ENCODE data around the gene TBCE. TPM values are rescaled to one million over a fixed set of nuclear protein-coding genes. Genes with fewer than 3 reads are reported as not detected.

Gene TBCE
- polyA plus RNA-seq, 3 donors, result 15.4 to 19.4 (median 17.6) TPM

DNA sequence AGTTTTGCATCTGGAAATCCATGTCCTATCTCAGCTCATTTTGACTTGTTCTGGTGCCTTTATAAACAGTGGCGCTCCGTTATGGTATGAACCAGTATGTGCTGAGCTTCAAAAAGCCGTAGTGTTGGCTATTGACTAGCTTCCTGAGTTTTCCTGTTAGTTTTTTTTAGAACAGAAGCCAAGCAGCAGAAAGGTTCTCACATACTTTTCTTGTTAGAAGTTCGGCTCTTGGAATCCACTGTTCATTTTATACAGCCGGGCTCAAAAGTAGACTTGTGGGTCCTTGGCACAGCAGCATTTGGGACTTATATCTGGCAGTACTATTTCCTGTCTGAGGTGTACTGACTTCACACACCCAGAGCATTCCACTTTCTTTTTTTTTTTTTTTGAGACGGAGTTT is 63.8 kb downstream of the TBCE start:
- peaks cover 43 to 66% of the 10 kb centered on the region in 2 donors for H3K36me3 Mint-ChIP-seq
- no peak overlapping the region for H3K27ac Mint-ChIP-seq
- no peaks in the 10 kb centered on the region for H3K9me3 ChIP-seq (replicated peaks in 1 of 2; ENCODE audit: control insufficient read depth in 1 of 2, insufficient read depth in 1 of 2, low read length in 2 of 2)
- 100% methylated on average over 4 of the region's 6 CpGs for WGBS (ENCODE audit: insufficient coverage)
- no peak overlapping the region for H3K4me3 ChIP-seq (replicated peaks in 1 of 3; ENCODE audit: low read depth in 2 of 3, low read length in 3 of 3)
- no peak overlapping the region for H3K27ac ChIP-seq (ENCODE audit: low read depth in 1 of 2, low read length in 2 of 2)
- H3K9me3 Mint-ChIP-seq, result no peaks in the 10 kb centered on the region
- H3K4me2 ChIP-seq (replicated peaks; ENCODE audit: extremely low read depth, low read length, poor library complexity, severe bottlenecking), result no peak overlapping the region
- DNase-seq, result no peak
- no peak overlapping the region for H2AFZ ChIP-seq (ENCODE audit: insufficient read depth, low read depth, low read length, poor library complexity, severe bottlenecking)
- H3K4me3 Mint-ChIP-seq, result no peak overlapping the region
- peaks cover 0 to 2% (median 0%) of the 10 kb centered on the region in 3 donors for H3K27me3 Mint-ChIP-seq (ENCODE audit: low read depth in 3 of 3)
- no peak overlapping the region for H3K9ac ChIP-seq (ENCODE audit: insufficient read depth, low read length, poor library complexity, severe bottlenecking)
- TF ChIP-seq, protein P1, sequence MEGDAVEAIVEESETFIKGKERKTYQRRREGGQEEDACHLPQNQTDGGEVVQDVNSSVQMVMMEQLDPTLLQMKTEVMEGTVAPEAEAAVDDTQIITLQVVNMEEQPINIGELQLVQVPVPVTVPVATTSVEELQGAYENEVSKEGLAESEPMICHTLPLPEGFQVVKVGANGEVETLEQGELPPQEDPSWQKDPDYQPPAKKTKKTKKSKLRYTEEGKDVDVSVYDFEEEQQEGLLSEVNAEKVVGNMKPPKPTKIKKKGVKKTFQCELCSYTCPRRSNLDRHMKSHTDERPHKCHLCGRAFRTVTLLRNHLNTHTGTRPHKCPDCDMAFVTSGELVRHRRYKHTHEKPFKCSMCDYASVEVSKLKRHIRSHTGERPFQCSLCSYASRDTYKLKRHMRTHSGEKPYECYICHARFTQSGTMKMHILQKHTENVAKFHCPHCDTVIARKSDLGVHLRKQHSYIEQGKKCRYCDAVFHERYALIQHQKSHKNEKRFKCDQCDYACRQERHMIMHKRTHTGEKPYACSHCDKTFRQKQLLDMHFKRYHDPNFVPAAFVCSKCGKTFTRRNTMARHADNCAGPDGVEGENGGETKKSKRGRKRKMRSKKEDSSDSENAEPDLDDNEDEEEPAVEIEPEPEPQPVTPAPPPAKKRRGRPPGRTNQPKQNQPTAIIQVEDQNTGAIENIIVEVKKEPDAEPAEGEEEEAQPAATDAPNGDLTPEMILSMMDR (IDR thresholded peaks at IDR 0.05), result no peak
- H4K20me1 ChIP-seq (ENCODE audit: insufficient read depth, low read length), result no peaks in the 10 kb centered on the region
- no peaks in the 10 kb centered on the region for H3K4me1 Mint-ChIP-seq
- peaks cover 27 to 48% of the 10 kb centered on the region in 2 donors for H3K36me3 ChIP-seq (replicated peaks in 1 of 2; ENCODE audit: control insufficient read depth in 1 of 2, insufficient read depth in 2 of 2, low read length in 2 of 2)
- H3K79me2 ChIP-seq (ENCODE audit: insufficient read depth, low read length), result no peaks in the 10 kb centered on the region
- no peaks in the 10 kb centered on the region for H3K4me1 ChIP-seq (ENCODE audit: control insufficient read depth in 1 of 2, insufficient read depth in 2 of 2, low read length in 2 of 2)
- intact Hi-C loops (cut with micrococcal nuclease), result no loop called here
- H3K27me3 ChIP-seq (ENCODE audit: control insufficient read depth in 2 of 2, insufficient read depth in 2 of 2, low read length in 2 of 2), result no peaks in the 10 kb centered on the region

- no peaks in the 10 kb centered on the region for H3K4me1 Mint-ChIP-seq
- Histone ChIP-seq H2AFZ (ENCODE audit: insufficient read depth, low read depth, low read length, poor library complexity, severe bottlenecking) (no peak overlapping the region), H3K27ac (ENCODE audit: low read depth in 1 of 2, low read length in 2 of 2) (no peak overlapping the region), H3K79me2 (ENCODE audit: insufficient read depth, low read length) (no peaks in the 10 kb centered on the region), H3K4me1 (ENCODE audit: control insufficient read depth in 1 of 2, insufficient read depth in 2 of 2, low read length in 2 of 2) (no peaks in the 10 kb centered on the region), H3K9ac (ENCODE audit: insufficient read depth, low read length, poor library complexity, severe bottlenecking) (no peak overlapping the region), H3K9me3 (replicated peaks in 1 of 2; ENCODE audit: control insufficient read depth in 1 of 2, insufficient read depth in 1 of 2, low read length in 2 of 2) (no peaks in the 10 kb centered on the region), H4K20me1 (ENCODE audit: insufficient read depth, low read length) (no peaks in the 10 kb centered on the region), H3K4me3 (replicated peaks in 1 of 3; ENCODE audit: low read depth in 2 of 3, low read length in 3 of 3) (no peak overlapping the region), H3K27me3 (ENCODE audit: control insufficient read depth in 2 of 2, insufficient read depth in 2 of 2, low read length in 2 of 2) (no peaks in the 10 kb centered on the region), H3K4me2 (replicated peaks; ENCODE audit: extremely low read depth, low read length, poor library complexity, severe bottlenecking) (no peak overlapping the region), H3K36me3 (replicated peaks in 1 of 2; ENCODE audit: control insufficient read depth in 1 of 2, insufficient read depth in 2 of 2, low read length in 2 of 2) (peaks cover 55 to 68% of the 10 kb centered on the region in 2 donors)
- H3K27ac Mint-ChIP-seq, result peak overlapping the region in 1 of 7 donors; percentile 14
- peaks cover 52 to 80% of the 10 kb centered on the region in 2 donors for H3K36me3 Mint-ChIP-seq
- intact Hi-C loops (cut with micrococcal nuclease), result no loop called here
- no peaks in the 10 kb centered on the region for H3K9me3 Mint-ChIP-seq
- peaks cover 0 to 2% (median 0%) of the 10 kb centered on the region in 3 donors for H3K27me3 Mint-ChIP-seq (ENCODE audit: low read depth in 3 of 3)
- TF ChIP-seq, protein P1 (IDR thresholded peaks at IDR 0.05), result no peak
- no peak overlapping the region for H3K4me3 Mint-ChIP-seq
- WGBS (ENCODE audit: insufficient coverage), result 97% methylated on average over 7 of the region's 8 CpGs
- no peak for DNase-seq
These were observed 66.8 kb downstream of the TBCE start for GRCh38 chr1:235434001-235434400.

Data from CD14-positive monocyte (primary cell).